ENCODE results near the gene ZNF229.
A peak's percentile ranks its signal among the peaks of the same experiment; 100 is the strongest.
"Not testable (repeated sequence)": the region's sequence is repeated elsewhere in the genome, so short reads cannot be mapped to it uniquely, and the experiment has no call there.

ZNF229 gene

GRCh38 chr19:44447916-44448674 lies at the start of gene ZNF229:
Gene ZNF229, minus strand, starts transcription at chr19:44448472. Its CDS starts 5,625 bp downstream, at chr19:44442847.
- H3K9ac ChIP-seq (ENCODE audit: low read length), result no peak within 1 kb of the TSS
- H3K4me1 ChIP-seq (ENCODE audit: control insufficient read depth, low read depth, low read length), result no peaks in the 10 kb centered on the region
- peak within 1 kb of the TSS; percentile 60 for H3K4me3 ChIP-seq (ENCODE audit: low read length)
- no peaks in the 10 kb centered on the region for H3K36me3 ChIP-seq (ENCODE audit: control insufficient read depth, low read depth, low read length)
- H3K27ac ChIP-seq (ENCODE audit: low read length), result no peak within 1 kb of the TSS
- H3K27me3 ChIP-seq (ENCODE audit: control insufficient read depth, insufficient read depth, low read length), result no peaks in the 10 kb centered on the region
- H3K9me3 ChIP-seq (ENCODE audit: control insufficient read depth, low read depth, low read length), result peaks cover 63% of the 10 kb centered on the region

GRCh38 chr19:44496711-44497110 lies 48.4 kb upstream of the ZNF229 start:
- H3K27me3 ChIP-seq (ENCODE audit: control insufficient read depth, insufficient read depth, low read length), result no peaks in the 10 kb centered on the region
- H3K27ac ChIP-seq (ENCODE audit: low read length), result no peak overlapping the region
- H3K9me3 ChIP-seq (ENCODE audit: control insufficient read depth, low read depth, low read length), result peaks cover 48% of the 10 kb centered on the region
- no peak overlapping the region for H3K9ac ChIP-seq (ENCODE audit: low read length)
- peaks cover 28% of the 10 kb centered on the region for H3K36me3 ChIP-seq (ENCODE audit: control insufficient read depth, low read depth, low read length)
- H3K4me3 ChIP-seq (ENCODE audit: low read length), result no peak overlapping the region
- no peaks in the 10 kb centered on the region for H3K4me1 ChIP-seq (ENCODE audit: control insufficient read depth, low read depth, low read length)

- peaks cover 56% of the 10 kb centered on the region for H3K36me3 ChIP-seq (ENCODE audit: control insufficient read depth, low read depth, low read length)
Measured at GRCh38 chr19:44476559-44477408, 28.5 kb upstream of the ZNF229 start.

GRCh38 chr19:44468730-44469129 lies 20.5 kb upstream of the ZNF229 start:
- not testable (repeated sequence) for H3K4me1 ChIP-seq (ENCODE audit: control insufficient read depth, low read depth, low read length); H3K27ac ChIP-seq (ENCODE audit: low read length); H3K9ac ChIP-seq (ENCODE audit: low read length); H3K4me3 ChIP-seq (ENCODE audit: low read length); H3K36me3 ChIP-seq (ENCODE audit: control insufficient read depth, low read depth, low read length); H3K27me3 ChIP-seq (ENCODE audit: control insufficient read depth, insufficient read depth, low read length)
- H3K9me3 ChIP-seq (ENCODE audit: control insufficient read depth, low read depth, low read length), result peaks cover 43% of the 10 kb centered on the region

More at GRCh38 chr19:44476559-44477408, 28.5 kb upstream of the ZNF229 start:
- H3K4me1 ChIP-seq (ENCODE audit: control insufficient read depth, low read depth, low read length), result no peaks in the 10 kb centered on the region
- no peaks in the 10 kb centered on the region for H3K27me3 ChIP-seq (ENCODE audit: control insufficient read depth, insufficient read depth, low read length)
- H3K27ac ChIP-seq (ENCODE audit: low read length), result no peak overlapping the region
- no peak overlapping the region for H3K9ac ChIP-seq (ENCODE audit: low read length)
- no peak overlapping the region for H3K4me3 ChIP-seq (ENCODE audit: low read length)
- H3K9me3 ChIP-seq (ENCODE audit: control insufficient read depth, low read depth, low read length), result peaks cover 89% of the 10 kb centered on the region

- not testable (repeated sequence) for H3K27ac ChIP-seq (ENCODE audit: low read length); H3K27me3 ChIP-seq (ENCODE audit: control insufficient read depth, insufficient read depth, low read length); H3K9ac ChIP-seq (ENCODE audit: low read length); H3K4me3 ChIP-seq (ENCODE audit: low read length); H3K4me1 ChIP-seq (ENCODE audit: control insufficient read depth, low read depth, low read length); H3K36me3 ChIP-seq (ENCODE audit: control insufficient read depth, low read depth, low read length)
- peaks cover 20% of the 10 kb centered on the region for H3K9me3 ChIP-seq (ENCODE audit: control insufficient read depth, low read depth, low read length)
Measured at GRCh38 chr19:44462600-44463286, 14.5 kb upstream of the ZNF229 start.

- not testable (repeated sequence) for H3K27ac ChIP-seq (ENCODE audit: low read length); H3K4me3 ChIP-seq (ENCODE audit: low read length); H3K36me3 ChIP-seq (ENCODE audit: control insufficient read depth, low read depth, low read length); H3K4me1 ChIP-seq (ENCODE audit: control insufficient read depth, low read depth, low read length); H3K9ac ChIP-seq (ENCODE audit: low read length); H3K27me3 ChIP-seq (ENCODE audit: control insufficient read depth, insufficient read depth, low read length)
- H3K9me3 ChIP-seq (ENCODE audit: control insufficient read depth, low read depth, low read length), result peaks cover 33% of the 10 kb centered on the region
Measured at GRCh38 chr19:44456016-44456415, 7.7 kb upstream of the ZNF229 start.

GRCh38 chr19:44455100-44455499 lies 6.8 kb upstream of the ZNF229 start:
- no peak overlapping the region for H3K27ac ChIP-seq (ENCODE audit: low read length)
- no peak overlapping the region for H3K4me3 ChIP-seq (ENCODE audit: low read length)
- H3K9me3 ChIP-seq (ENCODE audit: control insufficient read depth, low read depth, low read length), result peaks cover 39% of the 10 kb centered on the region
- no peaks in the 10 kb centered on the region for H3K4me1 ChIP-seq (ENCODE audit: control insufficient read depth, low read depth, low read length)
- no peaks in the 10 kb centered on the region for H3K36me3 ChIP-seq (ENCODE audit: control insufficient read depth, low read depth, low read length)
- no peaks in the 10 kb centered on the region for H3K27me3 ChIP-seq (ENCODE audit: control insufficient read depth, insufficient read depth, low read length)
- no peak overlapping the region for H3K9ac ChIP-seq (ENCODE audit: low read length)

GRCh38 chr19:44452367-44452766 lies 4.1 kb upstream of the ZNF229 start:
- Histone ChIP-seq H3K9ac (ENCODE audit: low read length) (no peak overlapping the region), H3K27me3 (ENCODE audit: control insufficient read depth, insufficient read depth, low read length) (no peaks in the 10 kb centered on the region), H3K4me1 (ENCODE audit: control insufficient read depth, low read depth, low read length) (no peaks in the 10 kb centered on the region), H3K27ac (ENCODE audit: low read length) (no peak overlapping the region), H3K36me3 (ENCODE audit: control insufficient read depth, low read depth, low read length) (no peaks in the 10 kb centered on the region), H3K9me3 (ENCODE audit: control insufficient read depth, low read depth, low read length) (peaks cover 50% of the 10 kb centered on the region), H3K4me3 (ENCODE audit: low read length) (no peak overlapping the region)

- H3K36me3 ChIP-seq (ENCODE audit: control insufficient read depth, low read depth, low read length), result no peaks in the 10 kb centered on the region
- no peak overlapping the region for H3K4me3 ChIP-seq (ENCODE audit: low read length)
- no peak overlapping the region for H3K9ac ChIP-seq (ENCODE audit: low read length)
- peaks cover 53% of the 10 kb centered on the region for H3K9me3 ChIP-seq (ENCODE audit: control insufficient read depth, low read depth, low read length)
- H3K27me3 ChIP-seq (ENCODE audit: control insufficient read depth, insufficient read depth, low read length), result no peaks in the 10 kb centered on the region
- no peak overlapping the region for H3K27ac ChIP-seq (ENCODE audit: low read length)
- H3K4me1 ChIP-seq (ENCODE audit: control insufficient read depth, low read depth, low read length), result no peaks in the 10 kb centered on the region
Measured at GRCh38 chr19:44451687-44452086, 3.4 kb upstream of the ZNF229 start.

- H3K4me1 ChIP-seq (ENCODE audit: control insufficient read depth, low read depth, low read length), result no peaks in the 10 kb centered on the region
- H3K27ac ChIP-seq (ENCODE audit: low read length), result no peak overlapping the region
- H3K27me3 ChIP-seq (ENCODE audit: control insufficient read depth, insufficient read depth, low read length), result no peaks in the 10 kb centered on the region
- no peak overlapping the region for H3K9ac ChIP-seq (ENCODE audit: low read length)
- peaks cover 51% of the 10 kb centered on the region for H3K9me3 ChIP-seq (ENCODE audit: control insufficient read depth, low read depth, low read length)
- no peaks in the 10 kb centered on the region for H3K36me3 ChIP-seq (ENCODE audit: control insufficient read depth, low read depth, low read length)
- H3K4me3 ChIP-seq (ENCODE audit: low read length), result no peak overlapping the region
Measured at GRCh38 chr19:44438441-44438840, 9.8 kb downstream of the ZNF229 start.

GRCh38 chr19:44435441-44435840 lies 12.8 kb downstream of the ZNF229 start:
- H3K4me1 ChIP-seq (ENCODE audit: control insufficient read depth, low read depth, low read length), result no peaks in the 10 kb centered on the region
- no peaks in the 10 kb centered on the region for H3K27me3 ChIP-seq (ENCODE audit: control insufficient read depth, insufficient read depth, low read length)
- H3K9ac ChIP-seq (ENCODE audit: low read length), result no peak overlapping the region
- no peak overlapping the region for H3K4me3 ChIP-seq (ENCODE audit: low read length)
- no peaks in the 10 kb centered on the region for H3K36me3 ChIP-seq (ENCODE audit: control insufficient read depth, low read depth, low read length)
- peaks cover 64% of the 10 kb centered on the region for H3K9me3 ChIP-seq (ENCODE audit: control insufficient read depth, low read depth, low read length)
- no peak overlapping the region for H3K27ac ChIP-seq (ENCODE audit: low read length)
